GM21717 (cell line): ENCODE data around the gene NFAT5.
"Not testable (repeated sequence)": the region's sequence is repeated elsewhere in the genome, so short reads cannot be mapped to it uniquely, and the experiment has no call there.

Experiments
- ATAC-seq: cut with Tn5 transposase; IDR thresholded peaks from one replicate; pipeline ENCODE4 v1.9.1; 2021; ENCODE audit warnings: mild to moderate bottlenecking, moderate library complexity; ENCODE audit not compliant: unreplicated experiment

Gene NFAT5

GRCh38 chr16:69633375-69633774 lies 67.6 kb downstream of the NFAT5 start:
- ATAC-seq: no peak

GRCh38 chr16:69636563-69637146 lies 70.9 kb downstream of the NFAT5 start:
- ATAC-seq: not testable (repeated sequence)

GRCh38 chr16:69637206-69637865 lies 71.6 kb downstream of the NFAT5 start:
- ATAC-seq: not testable (repeated sequence)

GRCh38 chr16:69643997-69644396 lies 78.2 kb downstream of the NFAT5 start:
- not testable (repeated sequence) for ATAC-seq

- ATAC-seq: no peak
Measured at GRCh38 chr16:69644790-69645189, 79.0 kb downstream of the NFAT5 start.

GRCh38 chr16:69647020-69647419 lies 81.3 kb downstream of the NFAT5 start:
- ATAC-seq: no peak

GRCh38 chr16:69651217-69651616 lies 85.5 kb downstream of the NFAT5 start:
- no peak for ATAC-seq

GRCh38 chr16:69654280-69654931 lies 88.6 kb downstream of the NFAT5 start:
- ATAC-seq: no peak

GRCh38 chr16:69660166-69660565 lies 94.4 kb downstream of the NFAT5 start:
- ATAC-seq: no peak

- no peak for ATAC-seq
Measured at GRCh38 chr16:69662901-69663300, 97.1 kb downstream of the NFAT5 start.

- no peak for ATAC-seq
Measured at GRCh38 chr16:69663846-69664245, 98.1 kb downstream of the NFAT5 start.

GRCh38 chr16:69669577-69669976 lies 103.8 kb downstream of the NFAT5 start:
- no peak for ATAC-seq

- no peak for ATAC-seq
Measured at GRCh38 chr16:69672315-69672997, 106.7 kb downstream of the NFAT5 start.

- no peak for ATAC-seq
Measured at GRCh38 chr16:69672998-69673713, 107.4 kb downstream of the NFAT5 start.

GRCh38 chr16:69680358-69680757 lies 114.6 kb downstream of the NFAT5 start:
- ATAC-seq: no peak

GRCh38 chr16:69688589-69688988 lies 122.8 kb downstream of the NFAT5 start:
- ATAC-seq: no peak

GRCh38 chr16:69691980-69692911 lies 126.5 kb downstream of the NFAT5 start:
- ATAC-seq: no peak

- ATAC-seq: no peak
Measured at GRCh38 chr16:69693916-69694315, 128.2 kb downstream of the NFAT5 start.

- ATAC-seq: no peak
Measured at GRCh38 chr16:69698404-69698803, 132.6 kb downstream of the NFAT5 start.

GRCh38 chr16:69699915-69700314 lies 134.1 kb downstream of the NFAT5 start:
- ATAC-seq: no peak
